Measurements from ENCODE around the gene MAP4. TPM values are rescaled to one million over a fixed set of nuclear protein-coding genes. Genes with fewer than 3 reads are reported as not detected.

MAP4 gene
- total RNA-seq, result 141 and 146 TPM in 2 replicates

GRCh38 chr3:48016301-48016973 is at the start of gene MAP4:
TSS of gene MAP4 (minus strand) at chr3:48016416. CDS start at chr3:47998860, 17,556 bp downstream.

GRCh38 chr3:47802734-47803479 is 213.3 kb downstream of the MAP4 start, which contains the start of gene DHX30:
TSS of gene DHX30 (plus strand) at chr3:47803138. CDS start at chr3:47810684, 7,546 bp downstream.

Other genes with a start within 250 kb of the MAP4 start
- gene SMARCC1, start 234.5 kb downstream of the MAP4 start, total RNA-seq, result 34.9 and 39.8 TPM in 2 replicates
- gene DHX30, start 213.3 kb downstream of the MAP4 start, total RNA-seq, result 55.0 and 58.9 TPM in 2 replicates
- 10.4 and 16.5 TPM in 2 replicates for gene CDC25A, start 172.0 kb upstream of the MAP4 start, total RNA-seq
- gene CAMP, start 207.1 kb upstream of the MAP4 start, total RNA-seq, result not detected in 2 replicates
- 1.8 TPM in 2 replicates for gene ZNF589, start 224.7 kb upstream of the MAP4 start, total RNA-seq